Measurements from ENCODE around the gene KRTCAP2. TPM values are rescaled to one million over a fixed set of nuclear protein-coding genes. Genes with fewer than 3 reads are reported as not detected.
A peak's percentile ranks its signal among the peaks of the same experiment; 100 is the strongest.
"Not testable (repeated sequence)": the region's sequence is repeated elsewhere in the genome, so short reads cannot be mapped to it uniquely, and the experiment has no call there.

Gene KRTCAP2
- total RNA-seq, 1 donor from 2014 or later = 173 TPM

GRCh38 chr1:155169541-155169940, 3.6 kb downstream of the KRTCAP2 start:
- Mint-ChIP-seq H3K9me3 (ENCODE audit: unreplicated experiment) (no peaks in the 10 kb centered on the region), H3K27me3 (ENCODE audit: unreplicated experiment) (peaks cover 12% of the 10 kb centered on the region), H3K4me3 (ENCODE audit: unreplicated experiment) (peak overlapping the region; percentile 73), H3K4me1 (ENCODE audit: unreplicated experiment) (peaks cover 37% of the 10 kb centered on the region), H3K27ac (ENCODE audit: unreplicated experiment) (no peak overlapping the region), H3K36me3 (ENCODE audit: low read depth, unreplicated experiment) (peaks cover 26% of the 10 kb centered on the region)
- no peak for TF ChIP-seq CTCF (IDR thresholded peaks at IDR 0.05; ENCODE audit: unreplicated experiment)
- no peak for DNase-seq (ENCODE audit: low spot score)

- DNase-seq (ENCODE audit: low spot score) = no peak
- H3K4me1 Mint-ChIP-seq (ENCODE audit: unreplicated experiment) = peaks cover 33% of the 10 kb centered on the region
- peaks cover 26% of the 10 kb centered on the region for H3K36me3 Mint-ChIP-seq (ENCODE audit: low read depth, unreplicated experiment)
- H3K27ac Mint-ChIP-seq (ENCODE audit: unreplicated experiment) = no peak overlapping the region
- H3K9me3 Mint-ChIP-seq (ENCODE audit: unreplicated experiment) = no peaks in the 10 kb centered on the region
- H3K4me3 Mint-ChIP-seq (ENCODE audit: unreplicated experiment) = peak overlapping the region; percentile 73
- H3K27me3 Mint-ChIP-seq (ENCODE audit: unreplicated experiment) = peaks cover 10% of the 10 kb centered on the region
- no peak for TF ChIP-seq CTCF (IDR thresholded peaks at IDR 0.05; ENCODE audit: unreplicated experiment)
These were observed 4.5 kb downstream of the KRTCAP2 start for GRCh38 chr1:155168456-155169210.

- not testable (repeated sequence) for H3K9me3 Mint-ChIP-seq (ENCODE audit: unreplicated experiment); H3K4me3 Mint-ChIP-seq (ENCODE audit: unreplicated experiment); H3K27me3 Mint-ChIP-seq (ENCODE audit: unreplicated experiment); DNase-seq (ENCODE audit: low spot score)
- Mint-ChIP-seq H3K36me3 (ENCODE audit: low read depth, unreplicated experiment) (peaks cover 20% of the 10 kb centered on the region), H3K27ac (ENCODE audit: unreplicated experiment) (peak overlapping the region; percentile 95), H3K4me1 (ENCODE audit: unreplicated experiment) (peaks cover 28% of the 10 kb centered on the region)
- TF ChIP-seq CTCF (IDR thresholded peaks at IDR 0.05; ENCODE audit: unreplicated experiment) = peak; percentile 4
These were observed 5.0 kb downstream of the KRTCAP2 start for GRCh38 chr1:155168105-155168445.

GRCh38 chr1:155167166-155168104, 5.7 kb downstream of the KRTCAP2 start:
- peak; percentile 92 for DNase-seq (ENCODE audit: low spot score)
- peaks cover 6% of the 10 kb centered on the region for H3K27me3 Mint-ChIP-seq (ENCODE audit: unreplicated experiment)
- H3K9me3 Mint-ChIP-seq (ENCODE audit: unreplicated experiment) = no peaks in the 10 kb centered on the region
- H3K36me3 Mint-ChIP-seq (ENCODE audit: low read depth, unreplicated experiment) = peaks cover 18% of the 10 kb centered on the region
- peaks cover 25% of the 10 kb centered on the region for H3K4me1 Mint-ChIP-seq (ENCODE audit: unreplicated experiment)
- H3K4me3 Mint-ChIP-seq (ENCODE audit: unreplicated experiment) = peak overlapping the region; percentile 85
- H3K27ac Mint-ChIP-seq (ENCODE audit: unreplicated experiment) = peak overlapping the region; percentile 95
- TF ChIP-seq CTCF (IDR thresholded peaks at IDR 0.05; ENCODE audit: unreplicated experiment) = peak; percentile 75
